GM12875 (cell line): Measurements from ENCODE around the gene RORC.

Source experiments
- H3K4me3 ChIP-seq: one replicate; pipeline ENCODE4 v1.5.1; 2011; ENCODE audit warnings: low read depth, low read length, control low read depth
- CTCF ChIP-seq: IDR thresholded peaks from 2 replicates; pipeline ENCODE4 v1.5.1; 2011; ENCODE audit warnings: low read depth, mild to moderate bottlenecking, control low read depth, inconsistent platforms, low read length, moderate library complexity, borderline replicate concordance; ENCODE audit not compliant: insufficient read depth

Gene RORC

DNA sequence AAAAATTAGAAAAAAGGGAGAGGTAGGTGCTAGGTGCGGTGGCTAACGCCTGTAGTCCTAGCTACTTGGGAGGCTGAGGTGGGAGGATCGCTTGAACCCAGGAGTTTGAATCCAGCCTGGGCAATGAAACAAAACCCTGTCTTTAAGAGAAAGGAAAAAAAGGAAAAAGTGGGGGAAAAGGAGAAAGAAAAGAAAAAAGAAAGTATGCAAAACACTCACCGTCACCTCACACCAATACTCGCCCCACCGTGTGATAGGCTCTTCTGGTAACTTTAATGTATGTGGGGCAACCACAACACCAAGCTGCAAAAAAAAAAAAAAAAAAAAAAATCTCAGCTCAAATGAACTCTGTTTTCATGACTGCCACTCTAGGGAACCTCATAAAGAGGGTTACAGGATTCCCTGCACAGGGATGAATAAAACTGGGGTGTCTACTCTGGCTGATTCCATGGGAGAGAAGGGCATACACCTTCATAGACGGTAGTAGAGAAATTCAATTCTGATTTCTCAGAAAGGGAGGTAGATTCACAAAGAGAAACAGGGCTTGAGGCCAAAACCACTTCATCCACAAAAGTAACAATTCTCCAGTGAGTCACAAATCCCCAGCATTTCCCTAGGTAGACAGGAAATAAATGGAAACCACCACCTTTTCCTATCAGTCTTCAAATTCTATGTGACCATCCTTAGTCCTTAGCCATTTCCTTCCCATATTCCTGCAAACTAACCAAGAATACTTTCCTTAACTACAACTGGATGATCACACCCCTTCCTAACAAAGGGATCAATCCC, 70.8 kb downstream of the RORC start:
- H3K4me3 ChIP-seq: no peak overlapping the region
- TF ChIP-seq CTCF: no peak

GRCh38 chr1:151759241-151759640, 72.4 kb downstream of the RORC start:
- H3K4me3 ChIP-seq: no peak overlapping the region
- no peak for TF ChIP-seq CTCF

- no peak overlapping the region for H3K4me3 ChIP-seq
- no peak for TF ChIP-seq CTCF
Measured at GRCh38 chr1:151756291-151756690, 75.3 kb downstream of the RORC start.
